Epithelial cell of proximal tubule (primary cell): ENCODE results near the gene ABLIM2. TPM values are rescaled to one million over a fixed set of nuclear protein-coding genes. Genes with fewer than 3 reads are reported as not detected.

Source experiments
- DNase-seq: peaks from one replicate; pipeline ENCODE4 v3.0.0-alpha.2; 2011; ENCODE audit warnings: low read depth
- H3K4me3 ChIP-seq: 2 replicates; pipeline ENCODE4 v1.5.1; 2011; ENCODE audit warnings: low read depth, mild to moderate bottlenecking, low read length
- CTCF ChIP-seq: conservative IDR thresholded peaks from 2 replicates; pipeline ENCODE4 v1.5.1; 2012; ENCODE audit warnings: low read depth, mild to moderate bottlenecking, low read length
- total RNA-seq: library from RNA; depleted of rRNA; stranded (reverse); fragments of >200 nt; gene quantifications from 2 replicates; pipeline ENCODE4 v1.2.3, GENCODE V29; 2015

ABLIM2 gene
- total RNA-seq, 1 donor from 2014 or later = 1.0 TPM

- no peak overlapping the region for H3K4me3 ChIP-seq
- no peak for DNase-seq
- no peak for TF ChIP-seq CTCF
Observed at GRCh38 chr4:8115203-8115520, 43.5 kb downstream of the ABLIM2 start.

- no peak for TF ChIP-seq CTCF
- no peak for DNase-seq
- no peak overlapping the region for H3K4me3 ChIP-seq
Observed at GRCh38 chr4:8114456-8115202, 44.0 kb downstream of the ABLIM2 start.

- DNase-seq = no peak
- H3K4me3 ChIP-seq = no peak overlapping the region
- no peak for TF ChIP-seq CTCF
Observed at GRCh38 chr4:8113611-8114377, 44.8 kb downstream of the ABLIM2 start.

- no peak for TF ChIP-seq CTCF
- H3K4me3 ChIP-seq = no peak overlapping the region
- DNase-seq = no peak
Observed at GRCh38 chr4:8112672-8113071, 45.9 kb downstream of the ABLIM2 start.

- no peak for DNase-seq
- H3K4me3 ChIP-seq = no peak overlapping the region
- no peak for TF ChIP-seq CTCF
Observed at GRCh38 chr4:8112036-8112576, 46.5 kb downstream of the ABLIM2 start.

- no peak overlapping the region for H3K4me3 ChIP-seq
- TF ChIP-seq CTCF = no peak
- peak; percentile 29 for DNase-seq
Observed at GRCh38 chr4:8110071-8110986, 48.3 kb downstream of the ABLIM2 start.
